GM18520 (cell line): ENCODE data around the gene GHRHR.

Experiments
- ATAC-seq: cut with Tn5 transposase; IDR thresholded peaks from one replicate; pipeline ENCODE4 v1.9.1; 2021; ENCODE audit not compliant: unreplicated experiment

Gene GHRHR

GRCh38 chr7:30963842-30964241, at the start of gene GHRHR:
TSS of gene GHRHR (plus strand) at chr7:30963953. CDS start at chr7:30964069, 116 bp downstream.
- ATAC-seq, result no peak

- no peak for ATAC-seq
Observed at GRCh38 chr7:30914596-30914995, 49.2 kb upstream of the GHRHR start.

GRCh38 chr7:30915005-30915601, 48.6 kb upstream of the GHRHR start:
- ATAC-seq, result no peak

- no peak for ATAC-seq
Observed at GRCh38 chr7:30915751-30916150, 48.0 kb upstream of the GHRHR start.

- no peak for ATAC-seq
Observed at GRCh38 chr7:30916255-30916654, 47.5 kb upstream of the GHRHR start.

- no peak for ATAC-seq
Observed at GRCh38 chr7:30916767-30917166, 47.0 kb upstream of the GHRHR start.

- no peak for ATAC-seq
Observed at GRCh38 chr7:30917216-30917893, 46.4 kb upstream of the GHRHR start.

- no peak for ATAC-seq
Observed at GRCh38 chr7:30918676-30919075, 45.1 kb upstream of the GHRHR start.

- no peak for ATAC-seq
Observed at GRCh38 chr7:30920021-30920583, 43.7 kb upstream of the GHRHR start.

GRCh38 chr7:30920584-30921539, 42.9 kb upstream of the GHRHR start:
- no peak for ATAC-seq

GRCh38 chr7:30921540-30922401, 42.0 kb upstream of the GHRHR start:
- no peak for ATAC-seq

GRCh38 chr7:30922596-30922995, 41.2 kb upstream of the GHRHR start:
- no peak for ATAC-seq

GRCh38 chr7:30923009-30923773, 40.6 kb upstream of the GHRHR start:
- ATAC-seq, result no peak

GRCh38 chr7:30923774-30924413, 39.9 kb upstream of the GHRHR start:
- no peak for ATAC-seq

- ATAC-seq, result no peak
Observed at GRCh38 chr7:30924624-30925023, 39.1 kb upstream of the GHRHR start.

GRCh38 chr7:30925117-30925516, 38.6 kb upstream of the GHRHR start:
- ATAC-seq, result no peak

GRCh38 chr7:30925913-30926312, 37.8 kb upstream of the GHRHR start:
- no peak for ATAC-seq

- no peak for ATAC-seq
Observed at GRCh38 chr7:30926313-30926712, 37.4 kb upstream of the GHRHR start.

GRCh38 chr7:30927040-30927439, 36.7 kb upstream of the GHRHR start:
- no peak for ATAC-seq
